Choroid plexus epithelial cell (primary cell): ENCODE data around the gene SMARCB1.
A peak's percentile ranks its signal among the peaks of the same experiment; 100 is the strongest.

ENCODE experiments used
- DNase-seq: peaks from one replicate; pipeline ENCODE4 v3.0.0-alpha.2; 2010; ENCODE audit warnings: low read depth
- H3K4me3 ChIP-seq: 2 replicates; pipeline ENCODE4 v1.5.1; 2011; ENCODE audit warnings: low read depth, mild to moderate bottlenecking, control low read depth, low read length, moderate library complexity
- CTCF ChIP-seq: conservative IDR thresholded peaks from 2 replicates; pipeline ENCODE4 v1.5.1; 2011; ENCODE audit warnings: low read depth, mild to moderate bottlenecking, control low read depth, inconsistent platforms, low read length, moderate library complexity

Gene SMARCB1

DNA sequence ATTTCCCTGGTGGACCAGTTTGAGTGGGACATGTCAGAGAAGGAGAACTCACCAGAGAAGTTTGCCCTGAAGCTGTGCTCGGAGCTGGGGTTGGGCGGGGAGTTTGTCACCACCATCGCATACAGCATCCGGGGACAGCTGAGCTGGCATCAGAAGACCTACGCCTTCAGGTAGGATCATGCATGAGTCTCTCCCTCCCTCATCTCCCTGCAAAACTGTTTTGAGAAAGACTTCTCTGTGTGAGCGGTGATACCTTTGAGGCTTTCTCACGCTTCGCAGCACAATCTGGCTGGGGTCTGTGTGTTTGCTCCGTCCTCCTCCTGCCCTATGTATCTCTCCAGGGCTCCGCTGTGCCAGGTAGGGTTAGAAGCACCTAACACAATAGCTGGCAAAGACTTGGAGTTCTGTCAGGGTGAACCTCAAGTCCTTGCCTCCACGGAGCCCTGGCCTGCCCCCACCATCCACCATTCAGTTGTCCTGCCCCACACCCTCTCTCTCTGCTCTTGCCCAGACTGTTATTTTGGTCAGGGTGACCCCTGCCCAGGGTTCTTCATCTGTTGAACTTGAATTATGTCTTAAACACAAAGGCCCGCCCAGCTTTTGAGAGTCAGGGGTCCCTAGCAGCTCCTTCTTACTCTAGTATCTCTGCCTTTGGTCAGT, 38.6 kb downstream of the SMARCB1 start:
- no peak for DNase-seq
- no peak for TF ChIP-seq CTCF

GRCh38 chr22:23826510-23827350, 40.0 kb downstream of the SMARCB1 start:
- TF ChIP-seq CTCF = no peak
- H3K4me3 ChIP-seq = no peak overlapping the region
- DNase-seq = peak; percentile 33

More for the DNA sequence above, 38.6 kb downstream of the SMARCB1 start:
- H3K4me3 ChIP-seq = no peak overlapping the region

- H3K4me3 ChIP-seq = no peak overlapping the region
- no peak for DNase-seq
- no peak for TF ChIP-seq CTCF
Measured at GRCh38 chr22:23827351-23827995, 40.7 kb downstream of the SMARCB1 start.

- TF ChIP-seq CTCF = no peak
- H3K4me3 ChIP-seq = no peak overlapping the region
- DNase-seq = no peak
Measured at GRCh38 chr22:23828800-23829680, 42.3 kb downstream of the SMARCB1 start.

DNA sequence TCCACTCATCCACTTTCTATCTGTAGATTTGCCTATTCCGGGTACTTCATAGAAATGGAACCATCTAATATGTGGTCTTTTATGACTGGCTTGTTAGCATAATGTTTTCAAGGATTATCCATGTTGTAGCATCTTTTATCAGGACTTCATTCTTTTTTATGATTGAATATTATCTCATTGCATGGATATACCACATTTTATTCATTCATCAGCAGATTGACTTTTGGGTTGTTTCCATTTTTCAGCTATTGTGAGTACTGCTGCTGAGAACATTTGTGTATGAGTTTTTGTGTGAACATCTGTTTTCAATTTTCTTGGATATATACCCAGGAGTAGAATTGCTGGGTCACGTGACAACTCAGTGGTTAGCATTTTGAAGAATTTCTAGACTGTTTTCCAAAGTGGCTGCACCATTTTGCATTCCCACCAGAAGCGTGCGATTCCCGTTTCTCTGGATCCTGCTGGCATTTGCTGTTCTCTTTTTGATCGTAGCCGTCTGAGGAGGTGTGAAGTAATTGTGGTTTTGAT, 43.1 kb downstream of the SMARCB1 start:
- H3K4me3 ChIP-seq = no peak overlapping the region
- no peak for TF ChIP-seq CTCF
- DNase-seq = peak; percentile 90

DNA sequence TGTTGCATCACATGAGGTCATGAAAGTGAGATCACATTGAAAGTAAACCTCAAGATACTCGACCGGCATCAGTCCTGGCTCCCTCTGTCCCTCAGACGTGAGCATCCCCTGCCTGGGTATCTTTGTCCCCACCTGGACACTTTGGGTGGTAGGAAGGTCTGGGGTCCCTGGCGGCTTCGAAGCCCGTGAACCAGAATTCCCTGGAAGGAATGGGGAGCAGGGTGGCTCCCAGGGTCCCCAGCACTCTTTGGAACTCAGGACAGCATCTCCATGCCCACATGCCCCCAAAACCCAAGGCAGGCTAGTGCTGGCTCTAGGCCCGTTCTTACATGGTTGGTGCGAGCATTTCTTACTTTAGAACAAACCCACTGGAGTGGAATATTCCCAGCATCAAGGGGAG, 44.5 kb downstream of the SMARCB1 start:
- no peak for DNase-seq
- no peak overlapping the region for H3K4me3 ChIP-seq
- no peak for TF ChIP-seq CTCF
